Coronary artery (tissue), 2 donors: Measurements from ENCODE around the gene MKRN2.

Experiments
- DNase-seq: peaks from one replicate; pipeline ENCODE4 v3.0.0-alpha.2; 2017; ENCODE audit warnings: low spot score
- H3K27ac ChIP-seq, 2 donors: fragments of 200-600 bp; sonication (generic); one replicate each; pipeline ENCODE4 v1.5.1; 2016 to 2019
- H3K4me3 ChIP-seq: fragments of 200-600 bp; sonication (generic); 2 replicates; pipeline ENCODE4 v1.5.1; 2016; ENCODE audit warnings: mild to moderate bottlenecking, moderate library complexity
- CTCF ChIP-seq: fragments of 200-600 bp; sonication (generic); IDR thresholded peaks from one replicate; pipeline ENCODE4 v1.5.1; 2019; ENCODE audit warnings: antibody characterized with exemption

MKRN2 gene

GRCh38 chr3:12577379-12577778 lies 20.5 kb downstream of the MKRN2 start:
- TF ChIP-seq CTCF: no peak
- no peak for DNase-seq
- no peak overlapping the region for H3K27ac ChIP-seq
- H3K4me3 ChIP-seq: no peak overlapping the region

- Histone ChIP-seq H3K4me3 (no peak overlapping the region), H3K27ac (no peak overlapping the region)
- DNase-seq: no peak
- TF ChIP-seq CTCF: no peak
These were observed 21.9 kb downstream of the MKRN2 start for GRCh38 chr3:12578742-12579141.

GRCh38 chr3:12579456-12579855 lies 22.6 kb downstream of the MKRN2 start:
- no peak for TF ChIP-seq CTCF
- Histone ChIP-seq H3K4me3 (no peak overlapping the region), H3K27ac (no peak overlapping the region)
- DNase-seq: no peak

GRCh38 chr3:12579905-12580304 lies 23.0 kb downstream of the MKRN2 start:
- DNase-seq: no peak
- TF ChIP-seq CTCF: no peak
- no peak overlapping the region for H3K4me3 ChIP-seq
- H3K27ac ChIP-seq: peak overlapping the region in 1 of 2 donors; percentile 24

GRCh38 chr3:12582730-12583129 lies 25.8 kb downstream of the MKRN2 start:
- Histone ChIP-seq H3K4me3 (no peak overlapping the region), H3K27ac (no peak overlapping the region)
- no peak for TF ChIP-seq CTCF
- DNase-seq: no peak

GRCh38 chr3:12583280-12583679 lies 26.4 kb downstream of the MKRN2 start:
- DNase-seq: no peak
- Histone ChIP-seq H3K4me3 (no peak overlapping the region), H3K27ac (no peak overlapping the region)
- no peak for TF ChIP-seq CTCF

- Histone ChIP-seq H3K4me3 (no peak overlapping the region), H3K27ac (no peak overlapping the region)
- no peak for TF ChIP-seq CTCF
- no peak for DNase-seq
These were observed 27.2 kb downstream of the MKRN2 start for GRCh38 chr3:12584083-12584482.
